Activated CD4-positive, alpha-beta T cell treated with anti-CD3 and anti-CD28 coated beads, Interleukin-2, Interleukin-6, amounts not matched to agents 100 ng/mL and 50 ng/mL, durations not matched to agents 16 hours and 8 hours (primary cell): Measurements from ENCODE around the gene WDR59.
"Not testable (repeated sequence)": the region's sequence is repeated elsewhere in the genome, so short reads cannot be mapped to it uniquely, and the experiment has no call there.

Experiments used
- DNase-seq: peaks from one replicate; pipeline ENCODE4 v3.0.0-alpha.2; 2020

Gene WDR59

GRCh38 chr16:74954763-74955162, 30.2 kb downstream of the WDR59 start:
- DNase-seq, result no peak

- DNase-seq, result no peak
Measured at GRCh38 chr16:74951681-74952080, 33.2 kb downstream of the WDR59 start.

- no peak for DNase-seq
Measured at GRCh38 chr16:74951206-74951605, 33.7 kb downstream of the WDR59 start.

GRCh38 chr16:74950511-74950910, 34.4 kb downstream of the WDR59 start:
- DNase-seq, result no peak

- no peak for DNase-seq
Measured at GRCh38 chr16:74949309-74949708, 35.6 kb downstream of the WDR59 start.

- no peak for DNase-seq
Measured at GRCh38 chr16:74944466-74944865, 40.5 kb downstream of the WDR59 start.

GRCh38 chr16:74942977-74943918, 41.7 kb downstream of the WDR59 start:
- DNase-seq, result no peak

- no peak for DNase-seq
Measured at GRCh38 chr16:74942566-74942965, 42.4 kb downstream of the WDR59 start.

- no peak for DNase-seq
Measured at GRCh38 chr16:74939688-74940087, 45.2 kb downstream of the WDR59 start.

GRCh38 chr16:74936902-74937560, 47.9 kb downstream of the WDR59 start:
- peak; percentile 72 for DNase-seq

- peak; percentile 12 for DNase-seq
Measured at GRCh38 chr16:74931445-74931844, 53.5 kb downstream of the WDR59 start.

- DNase-seq, result no peak
Measured at GRCh38 chr16:74929636-74930035, 55.3 kb downstream of the WDR59 start.

GRCh38 chr16:74926805-74927204, 58.1 kb downstream of the WDR59 start:
- DNase-seq, result no peak

GRCh38 chr16:74923766-74924460, 61.0 kb downstream of the WDR59 start:
- DNase-seq, result no peak

- no peak for DNase-seq
Measured at GRCh38 chr16:74922150-74923138, 62.5 kb downstream of the WDR59 start.

- no peak for DNase-seq
Measured at GRCh38 chr16:74921051-74921450, 63.9 kb downstream of the WDR59 start.

GRCh38 chr16:74909665-74910064, 75.3 kb downstream of the WDR59 start:
- no peak for DNase-seq

GRCh38 chr16:74908759-74909158, 76.2 kb downstream of the WDR59 start:
- DNase-seq, result not testable (repeated sequence)

- no peak for DNase-seq
Measured at GRCh38 chr16:74903901-74904678, 80.8 kb downstream of the WDR59 start.

- no peak for DNase-seq
Measured at GRCh38 chr16:74903120-74903519, 81.8 kb downstream of the WDR59 start.

- no peak for DNase-seq
Measured at GRCh38 chr16:74902161-74902560, 82.8 kb downstream of the WDR59 start.
